Stimulated activated memory B cell treated with anti-CD40 and anti-IgM and Interleukin-4, amounts not matched to agents 10 μg/mL and 1 μg/mL and 100 μg/mL, for 72 hours (primary cell): ENCODE measurements around the gene MTMR4.

ENCODE experiments used
- ATAC-seq: fragments of 150-1000 bp; cut with Tn5 transposase; 2 replicates; pipeline ENCODE4 v1.10.0; 2021
- H3K27ac Mint-ChIP-seq: one replicate; pipeline ENCODE4 v1.8.0; 2022; ENCODE audit warnings: mild to moderate bottlenecking, mixed read lengths
- H3K27me3 Mint-ChIP-seq: one replicate; pipeline ENCODE4 v1.8.0; 2022; ENCODE audit warnings: mixed read lengths
- H3K36me3 Mint-ChIP-seq: one replicate; pipeline ENCODE4 v1.8.0; 2022; ENCODE audit warnings: mixed read lengths
- H3K4me1 Mint-ChIP-seq: one replicate; pipeline ENCODE4 v1.8.0; 2022; ENCODE audit warnings: mixed read lengths
- H3K4me3 Mint-ChIP-seq: one replicate; pipeline ENCODE4 v1.8.0; 2022; ENCODE audit warnings: mild to moderate bottlenecking, moderate library complexity, mixed read lengths
- H3K9me3 Mint-ChIP-seq: one replicate; pipeline ENCODE4 v1.8.0; 2022; ENCODE audit warnings: mixed read lengths

MTMR4 gene

DNA sequence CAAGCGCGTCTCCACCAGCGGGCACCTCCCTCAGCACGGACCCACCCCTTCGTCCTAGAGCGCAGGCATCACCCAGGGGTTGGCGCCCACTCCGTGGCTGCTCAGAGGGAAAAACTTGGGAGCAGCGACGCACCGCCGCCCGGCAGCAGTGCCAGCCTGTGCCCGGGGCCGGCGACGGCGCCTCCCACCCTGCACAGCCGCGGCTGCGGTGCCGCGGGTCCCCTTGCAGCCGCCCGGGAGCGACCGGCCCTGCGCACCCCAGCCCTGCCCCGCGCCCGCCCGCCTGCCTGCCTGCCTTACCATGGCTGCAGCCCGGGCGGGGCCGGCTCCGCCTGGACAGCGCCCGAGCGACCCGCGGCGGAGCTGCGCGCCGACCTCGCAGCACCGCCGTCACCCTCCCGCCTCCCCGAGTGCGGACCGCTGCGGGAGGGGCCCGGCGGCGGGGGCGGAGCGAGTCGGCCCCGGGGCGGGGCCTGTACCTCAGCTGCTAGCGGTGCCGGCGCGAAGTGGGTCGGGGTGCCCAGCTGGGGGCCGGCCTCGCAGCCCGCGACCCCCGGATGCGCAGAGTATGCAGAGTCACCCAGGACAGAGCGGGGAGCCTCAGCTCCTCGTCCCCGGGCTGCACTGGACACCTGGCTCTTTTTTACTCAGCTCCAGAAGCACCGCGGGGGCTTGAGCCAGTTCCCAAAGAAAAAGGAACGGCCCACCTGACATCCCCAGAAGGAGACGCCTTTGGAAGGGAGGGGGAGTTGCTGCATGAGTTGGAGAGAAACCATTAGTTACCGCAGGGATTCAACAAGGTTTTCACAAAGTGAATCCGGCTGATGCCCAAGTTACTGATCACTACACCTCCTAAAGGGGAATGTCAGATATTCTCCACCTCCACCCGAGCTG is 17.5 kb upstream of the MTMR4 start:
- Mint-ChIP-seq H3K27me3 (peaks cover 15% of the 10 kb centered on the region), H3K9me3 (no peaks in the 10 kb centered on the region), H3K36me3 (no peaks in the 10 kb centered on the region), H3K27ac (no peak overlapping the region), H3K4me3 (peak overlapping the region; percentile 50), H3K4me1 (peaks cover 13% of the 10 kb centered on the region)
- ATAC-seq, result peak; percentile 87

- no peaks in the 10 kb centered on the region for H3K36me3 Mint-ChIP-seq
- H3K4me3 Mint-ChIP-seq, result peak overlapping the region; percentile 33
- peaks cover 17% of the 10 kb centered on the region for H3K4me1 Mint-ChIP-seq
- peak; percentile 2 for ATAC-seq
- no peaks in the 10 kb centered on the region for H3K9me3 Mint-ChIP-seq
- peaks cover 15% of the 10 kb centered on the region for H3K27me3 Mint-ChIP-seq
- H3K27ac Mint-ChIP-seq, result no peak overlapping the region
Measured at GRCh38 chr17:58531122-58531521, 16.7 kb upstream of the MTMR4 start.

DNA sequence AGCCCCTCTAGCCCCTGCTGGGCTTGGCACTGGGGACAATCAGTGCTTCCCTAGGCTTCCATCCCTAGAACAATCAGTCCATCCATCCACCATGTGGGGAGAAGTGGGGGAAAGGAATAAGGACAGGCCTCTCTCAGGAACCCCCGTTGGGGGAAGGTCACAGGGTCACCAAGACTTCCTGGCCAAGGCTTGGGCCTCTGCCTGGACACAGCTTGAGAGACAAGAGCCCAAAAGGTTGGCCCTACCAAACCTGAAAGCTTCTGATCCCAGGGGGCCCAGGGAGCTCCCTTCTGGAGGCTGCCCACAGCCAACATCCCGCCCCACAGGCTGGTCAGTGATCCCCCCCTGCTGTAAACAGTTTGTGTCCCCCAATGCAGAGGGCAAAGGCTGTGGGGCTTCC is 16.2 kb upstream of the MTMR4 start:
- Mint-ChIP-seq H3K4me1 (peaks cover 17% of the 10 kb centered on the region), H3K27ac (no peak overlapping the region), H3K4me3 (no peak overlapping the region), H3K36me3 (no peaks in the 10 kb centered on the region), H3K9me3 (no peaks in the 10 kb centered on the region), H3K27me3 (peaks cover 15% of the 10 kb centered on the region)
- no peak for ATAC-seq

DNA sequence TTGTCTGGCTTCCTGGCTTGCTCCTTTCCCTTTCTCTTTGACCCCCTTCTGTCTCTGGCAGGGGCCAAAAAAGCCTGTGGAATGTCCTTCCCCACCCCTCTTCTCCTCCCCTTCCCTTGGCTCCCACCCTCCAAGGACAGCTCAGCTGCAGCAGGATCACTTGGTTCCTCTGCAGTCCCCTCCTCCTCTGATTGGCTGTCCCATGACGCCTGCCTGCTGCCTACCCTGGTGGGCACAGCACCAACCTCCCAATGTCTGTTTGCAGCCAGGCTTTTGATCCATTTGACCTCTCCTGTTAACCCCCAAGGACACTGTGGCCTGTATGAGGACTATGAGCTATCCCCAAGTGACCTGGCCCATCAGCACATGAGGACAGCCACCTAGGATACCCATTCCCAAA is 14.8 kb upstream of the MTMR4 start:
- H3K36me3 Mint-ChIP-seq, result no peaks in the 10 kb centered on the region
- no peak overlapping the region for H3K4me3 Mint-ChIP-seq
- H3K9me3 Mint-ChIP-seq, result no peaks in the 10 kb centered on the region
- H3K27me3 Mint-ChIP-seq, result peaks cover 15% of the 10 kb centered on the region
- ATAC-seq, result no peak
- peaks cover 17% of the 10 kb centered on the region for H3K4me1 Mint-ChIP-seq
- no peak overlapping the region for H3K27ac Mint-ChIP-seq

GRCh38 chr17:58528443-58528842 is 14.0 kb upstream of the MTMR4 start:
- no peaks in the 10 kb centered on the region for H3K9me3 Mint-ChIP-seq
- H3K4me3 Mint-ChIP-seq, result no peak overlapping the region
- H3K36me3 Mint-ChIP-seq, result no peaks in the 10 kb centered on the region
- H3K27ac Mint-ChIP-seq, result no peak overlapping the region
- H3K27me3 Mint-ChIP-seq, result peaks cover 11% of the 10 kb centered on the region
- peaks cover 17% of the 10 kb centered on the region for H3K4me1 Mint-ChIP-seq
- ATAC-seq, result no peak

GRCh38 chr17:58527949-58528348 is 13.5 kb upstream of the MTMR4 start:
- H3K27ac Mint-ChIP-seq, result no peak overlapping the region
- ATAC-seq, result no peak

GRCh38 chr17:58527306-58527705 is 12.9 kb upstream of the MTMR4 start:
- Mint-ChIP-seq H3K4me3 (no peak overlapping the region), H3K27ac (no peak overlapping the region), H3K9me3 (no peaks in the 10 kb centered on the region), H3K4me1 (peaks cover 10% of the 10 kb centered on the region), H3K27me3 (peaks cover under 1% of the 10 kb centered on the region), H3K36me3 (no peaks in the 10 kb centered on the region)
- ATAC-seq, result no peak

More at GRCh38 chr17:58527949-58528348, 13.5 kb upstream of the MTMR4 start:
- H3K36me3 Mint-ChIP-seq, result no peaks in the 10 kb centered on the region
- peaks cover 7% of the 10 kb centered on the region for H3K27me3 Mint-ChIP-seq
- peaks cover 17% of the 10 kb centered on the region for H3K4me1 Mint-ChIP-seq
- no peak overlapping the region for H3K4me3 Mint-ChIP-seq
- no peaks in the 10 kb centered on the region for H3K9me3 Mint-ChIP-seq

- no peak overlapping the region for H3K4me3 Mint-ChIP-seq
- peaks cover 8% of the 10 kb centered on the region for H3K4me1 Mint-ChIP-seq
- ATAC-seq, result no peak
- no peak overlapping the region for H3K27ac Mint-ChIP-seq
- H3K9me3 Mint-ChIP-seq, result no peaks in the 10 kb centered on the region
- H3K27me3 Mint-ChIP-seq, result no peaks in the 10 kb centered on the region
- no peaks in the 10 kb centered on the region for H3K36me3 Mint-ChIP-seq
Measured at GRCh38 chr17:58525239-58525638, 10.8 kb upstream of the MTMR4 start.

DNA sequence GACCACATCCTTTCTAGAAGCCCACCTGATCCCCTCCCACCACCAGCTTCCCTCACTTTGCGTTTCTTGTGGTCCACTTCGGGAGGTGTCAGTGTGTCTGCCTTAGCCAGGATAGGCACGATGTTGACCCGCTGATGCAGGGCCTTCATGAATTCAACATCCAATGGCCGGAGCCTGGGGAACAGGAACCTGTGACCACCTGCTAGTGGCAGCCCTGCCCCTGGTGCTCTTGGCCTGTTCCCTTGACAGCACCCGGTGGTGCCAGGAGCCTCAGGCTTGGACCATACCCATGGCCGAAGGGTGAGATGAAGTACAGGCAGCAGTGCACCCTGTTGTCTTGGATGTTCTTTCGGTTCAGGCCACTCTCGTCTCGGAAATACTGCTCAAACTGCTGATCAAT is 7.2 kb upstream of the MTMR4 start:
- H3K4me3 Mint-ChIP-seq, result no peak overlapping the region
- no peaks in the 10 kb centered on the region for H3K36me3 Mint-ChIP-seq
- H3K27ac Mint-ChIP-seq, result no peak overlapping the region
- H3K9me3 Mint-ChIP-seq, result no peaks in the 10 kb centered on the region
- no peaks in the 10 kb centered on the region for H3K27me3 Mint-ChIP-seq
- no peak for ATAC-seq
- H3K4me1 Mint-ChIP-seq, result peaks cover 8% of the 10 kb centered on the region

- Mint-ChIP-seq H3K4me1 (peaks cover 13% of the 10 kb centered on the region), H3K27me3 (no peaks in the 10 kb centered on the region), H3K36me3 (no peaks in the 10 kb centered on the region), H3K9me3 (no peaks in the 10 kb centered on the region), H3K27ac (no peak overlapping the region), H3K4me3 (no peak overlapping the region)
- no peak for ATAC-seq
Measured at GRCh38 chr17:58520843-58521430, 6.5 kb upstream of the MTMR4 start.

- peaks cover 35% of the 10 kb centered on the region for H3K4me1 Mint-ChIP-seq
- ATAC-seq, result peak; percentile 94
- H3K36me3 Mint-ChIP-seq, result peaks cover 7% of the 10 kb centered on the region
- no peaks in the 10 kb centered on the region for H3K9me3 Mint-ChIP-seq
- peak overlapping the region; percentile 70 for H3K27ac Mint-ChIP-seq
- H3K4me3 Mint-ChIP-seq, result peak overlapping the region; percentile 74
- no peaks in the 10 kb centered on the region for H3K27me3 Mint-ChIP-seq
Measured at GRCh38 chr17:58517928-58518609, 3.6 kb upstream of the MTMR4 start.

DNA sequence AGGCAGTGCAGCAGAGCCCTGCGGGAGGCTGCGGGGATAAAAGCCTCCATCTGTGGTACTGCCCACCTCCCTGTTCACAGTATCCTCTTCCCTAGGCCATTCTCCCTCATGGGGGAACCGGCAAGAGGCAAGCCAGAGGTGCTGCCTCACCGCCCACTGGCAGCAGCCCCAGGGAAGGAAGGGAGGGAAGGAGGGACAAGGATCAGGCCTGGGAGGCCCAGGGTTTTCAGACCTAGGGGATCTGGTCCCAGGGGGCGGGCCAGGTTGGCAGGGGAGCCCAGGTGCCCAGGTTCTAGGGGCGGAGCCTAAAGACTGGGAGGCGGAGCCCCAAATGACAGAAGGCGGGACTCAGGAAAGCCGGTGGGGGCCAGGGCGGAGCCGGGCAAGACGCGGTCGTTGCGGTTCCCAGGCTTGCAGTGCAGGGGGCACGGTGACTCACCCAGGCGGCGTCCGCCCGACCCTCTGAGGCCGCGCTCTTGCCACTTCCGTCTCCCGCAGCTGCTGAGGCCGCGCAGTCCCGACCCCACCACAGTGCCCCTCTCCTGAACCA is 3.0 kb upstream of the MTMR4 start:
- no peaks in the 10 kb centered on the region for H3K9me3 Mint-ChIP-seq
- no peaks in the 10 kb centered on the region for H3K27me3 Mint-ChIP-seq
- ATAC-seq, result no peak
- H3K27ac Mint-ChIP-seq, result peak overlapping the region; percentile 70
- H3K36me3 Mint-ChIP-seq, result peaks cover 13% of the 10 kb centered on the region
- peak overlapping the region; percentile 74 for H3K4me3 Mint-ChIP-seq
- H3K4me1 Mint-ChIP-seq, result peaks cover 41% of the 10 kb centered on the region

DNA sequence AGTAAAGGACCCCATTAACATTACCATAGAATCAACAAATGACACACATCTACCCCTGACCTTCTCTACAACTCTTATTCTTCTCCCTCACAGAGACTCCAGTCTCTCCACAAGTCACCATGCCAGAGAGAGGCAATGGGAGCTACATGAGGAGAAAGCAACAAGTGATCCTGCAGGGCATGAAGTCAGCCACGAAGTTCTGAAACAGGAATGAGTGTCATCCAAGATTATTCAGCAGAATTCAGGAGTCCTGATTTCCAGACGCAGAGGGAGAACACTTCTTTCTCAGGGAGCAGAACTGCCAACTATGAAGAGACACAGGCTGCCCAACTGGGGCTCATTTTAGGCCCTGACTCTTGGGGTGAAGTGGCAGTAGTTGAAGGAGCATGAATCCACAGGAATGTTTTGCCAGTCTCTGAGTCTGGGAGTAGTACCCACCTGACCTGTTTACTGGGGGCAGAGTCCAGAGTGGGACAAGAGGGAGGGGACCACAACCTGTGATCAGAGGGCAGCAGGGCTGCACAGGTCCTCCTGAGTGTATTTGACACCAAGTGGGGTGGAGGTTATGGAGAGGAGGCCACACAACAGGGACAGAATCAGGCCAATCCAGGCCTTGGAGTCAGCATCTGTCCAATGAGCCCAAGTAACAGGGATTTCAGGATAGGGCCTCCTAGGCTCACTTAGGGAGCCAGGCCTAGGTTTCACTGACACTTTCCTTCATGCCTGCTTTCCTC is 2.4 kb upstream of the MTMR4 start:
- Mint-ChIP-seq H3K9me3 (no peaks in the 10 kb centered on the region), H3K36me3 (peaks cover 18% of the 10 kb centered on the region), H3K27ac (peak overlapping the region; percentile 70), H3K4me1 (peaks cover 47% of the 10 kb centered on the region), H3K27me3 (no peaks in the 10 kb centered on the region), H3K4me3 (peak overlapping the region; percentile 74)
- no peak for ATAC-seq

DNA sequence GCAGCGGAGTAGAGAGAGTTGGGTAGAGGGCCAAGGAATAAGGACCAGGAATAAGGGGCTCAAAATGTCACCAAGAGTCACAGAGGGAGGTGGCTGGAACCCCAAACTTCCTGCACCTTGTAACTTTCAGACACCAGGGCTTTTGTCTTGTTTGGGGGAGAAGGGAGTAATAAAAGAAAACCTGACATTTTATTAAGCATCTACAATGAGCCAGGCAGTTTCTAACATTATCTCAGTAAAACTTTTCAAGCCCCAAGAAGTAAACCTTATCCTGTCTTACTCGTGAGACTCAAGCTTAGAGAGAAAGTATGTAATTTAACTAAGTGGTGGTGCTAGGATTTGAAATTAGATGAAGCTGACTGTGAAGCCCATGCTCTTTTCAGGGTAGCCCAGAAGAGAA is 848 bp upstream of the MTMR4 start:
- Mint-ChIP-seq H3K9me3 (no peaks in the 10 kb centered on the region), H3K4me3 (peak overlapping the region; percentile 77), H3K36me3 (peaks cover 34% of the 10 kb centered on the region), H3K27me3 (no peaks in the 10 kb centered on the region), H3K4me1 (peaks cover 63% of the 10 kb centered on the region), H3K27ac (peak overlapping the region; percentile 70)
- no peak for ATAC-seq

DNA sequence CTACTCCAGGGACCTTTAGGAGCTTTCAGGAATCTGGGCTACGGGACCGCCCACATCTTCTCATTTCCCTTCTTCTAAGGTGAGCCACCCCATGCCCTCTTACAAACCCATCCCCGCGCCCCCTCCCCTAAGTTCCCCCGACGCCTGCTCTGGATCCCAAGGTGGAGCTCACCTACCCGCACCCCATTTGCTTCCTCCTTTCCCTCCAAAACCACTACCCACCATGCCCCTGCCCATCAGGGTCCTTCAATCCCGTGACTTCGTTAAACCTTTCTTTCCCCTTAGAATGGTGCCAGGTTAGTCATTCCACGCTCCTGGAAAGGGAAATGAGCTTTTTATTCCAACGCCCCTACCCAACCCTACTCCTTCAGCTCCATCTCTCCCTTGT is 326 bp upstream of the MTMR4 start:
- peaks cover 68% of the 10 kb centered on the region for H3K4me1 Mint-ChIP-seq
- peak overlapping the region; percentile 70 for H3K27ac Mint-ChIP-seq
- no peak for ATAC-seq
- H3K9me3 Mint-ChIP-seq, result no peaks in the 10 kb centered on the region
- peak overlapping the region; percentile 77 for H3K4me3 Mint-ChIP-seq
- H3K36me3 Mint-ChIP-seq, result peaks cover 39% of the 10 kb centered on the region
- no peaks in the 10 kb centered on the region for H3K27me3 Mint-ChIP-seq
